Activated T-helper 1 cell treated with Interleukin-2 at 50 U/mL for 16 hours (primary cell): ENCODE measurements around the gene SMYD3.
A peak's percentile ranks its signal among the peaks of the same experiment; 100 is the strongest.

Source experiments
- DNase-seq: peaks from one replicate; pipeline ENCODE4 v3.0.0-alpha.2; 2020; ENCODE audit warnings: low read depth

Gene SMYD3

DNA sequence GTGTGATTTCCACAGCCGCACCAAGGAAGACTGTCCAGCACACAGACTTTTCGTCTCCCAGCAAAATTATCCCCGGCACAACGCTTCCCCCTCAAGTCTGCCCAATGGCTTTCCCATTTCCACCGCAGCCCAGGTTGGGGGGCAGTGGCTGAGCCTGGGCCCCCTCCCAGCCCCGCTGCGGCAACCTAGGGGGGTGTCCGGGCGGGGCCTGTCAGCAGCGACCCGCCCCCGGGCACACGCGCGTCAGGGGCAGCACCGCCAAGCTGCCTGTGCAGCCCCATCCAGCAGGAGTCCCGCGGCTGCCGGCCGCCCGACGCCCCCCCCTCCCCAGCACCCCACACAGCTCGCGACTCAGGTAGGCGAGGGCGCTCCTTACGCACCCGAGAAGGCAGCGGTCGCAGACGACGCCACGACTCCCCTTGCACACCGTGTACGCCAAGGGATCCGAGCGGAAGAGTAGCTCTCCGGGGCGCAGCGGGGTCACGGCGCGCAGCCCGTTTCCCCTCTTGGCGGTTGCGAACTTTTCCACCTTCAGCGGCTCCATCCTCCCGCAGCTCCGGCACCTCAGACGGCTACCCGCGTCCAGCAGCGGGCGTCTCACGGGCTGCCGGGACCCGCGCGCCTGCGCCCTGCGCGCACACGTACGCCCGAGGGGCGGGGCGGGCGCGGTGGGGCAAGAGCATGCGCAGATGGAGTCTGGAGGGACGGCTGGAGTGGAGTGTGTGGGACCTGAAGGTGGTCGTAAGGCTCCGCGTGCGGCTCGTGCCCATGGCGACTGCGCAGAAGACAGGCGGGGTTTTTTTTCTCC lies at the start of gene SMYD3:
TSS of gene SMYD3 (minus strand) at position 606 of the 808 bp plus-strand sequence.
- peak; percentile 67 for DNase-seq

DNA sequence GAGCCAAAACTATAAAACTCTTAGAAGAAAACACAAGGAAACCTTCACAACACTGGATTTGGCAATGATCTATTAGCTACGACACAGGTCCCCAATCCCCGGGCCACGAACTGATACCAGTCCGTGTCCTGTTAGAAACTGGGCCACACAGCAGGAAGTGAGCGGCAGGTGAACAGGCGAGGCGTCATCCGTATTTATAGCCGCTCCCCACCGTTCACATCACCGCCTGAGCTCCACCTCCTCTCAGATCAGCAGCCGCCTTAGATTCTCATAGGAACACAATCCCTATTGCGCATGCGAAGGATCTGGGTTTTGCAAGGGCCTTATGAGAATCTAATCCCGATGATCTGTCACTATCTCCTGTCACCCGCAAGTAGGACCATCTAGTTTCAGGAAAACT lies 47.1 kb upstream of the SMYD3 start:
- DNase-seq: no peak

DNA sequence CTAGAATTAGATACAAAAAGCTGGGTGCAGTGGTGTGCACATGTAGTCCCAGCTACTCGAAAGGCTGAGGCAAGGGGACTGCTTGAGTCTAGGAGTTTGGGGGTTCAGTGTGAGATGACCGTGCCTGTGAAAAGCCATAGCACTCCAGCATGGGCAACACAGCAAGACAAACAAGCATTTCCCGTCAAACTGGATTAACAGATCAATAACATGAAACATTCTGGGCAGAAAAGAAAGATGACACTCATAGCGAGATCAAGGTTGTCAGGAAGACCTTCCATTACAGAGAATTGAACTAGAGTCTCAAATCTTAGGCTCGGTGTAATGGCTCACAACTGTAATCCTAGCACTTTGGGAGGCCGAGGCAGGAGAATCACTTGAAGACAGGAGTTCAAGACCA lies 45.0 kb upstream of the SMYD3 start:
- DNase-seq: no peak

DNA sequence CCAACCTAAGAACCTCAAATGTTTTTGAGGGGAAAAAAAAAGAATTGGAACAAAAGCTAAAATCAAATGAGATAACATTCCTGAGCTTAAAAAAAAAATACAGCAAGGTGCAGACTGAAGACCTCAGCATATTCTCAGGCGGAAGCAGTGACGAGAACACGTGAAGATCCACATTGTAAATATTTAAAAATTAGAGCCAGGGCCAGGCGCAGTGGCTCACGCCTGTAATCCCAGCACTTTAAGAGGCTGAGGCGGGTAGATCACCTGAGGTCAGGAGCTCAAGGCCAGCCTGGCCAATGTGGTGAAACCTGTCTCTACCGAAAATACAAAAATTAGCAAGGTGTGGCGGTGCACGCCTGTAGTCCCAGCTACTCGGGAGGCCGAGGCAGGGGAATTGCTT lies 43.3 kb upstream of the SMYD3 start:
- no peak for DNase-seq

DNA sequence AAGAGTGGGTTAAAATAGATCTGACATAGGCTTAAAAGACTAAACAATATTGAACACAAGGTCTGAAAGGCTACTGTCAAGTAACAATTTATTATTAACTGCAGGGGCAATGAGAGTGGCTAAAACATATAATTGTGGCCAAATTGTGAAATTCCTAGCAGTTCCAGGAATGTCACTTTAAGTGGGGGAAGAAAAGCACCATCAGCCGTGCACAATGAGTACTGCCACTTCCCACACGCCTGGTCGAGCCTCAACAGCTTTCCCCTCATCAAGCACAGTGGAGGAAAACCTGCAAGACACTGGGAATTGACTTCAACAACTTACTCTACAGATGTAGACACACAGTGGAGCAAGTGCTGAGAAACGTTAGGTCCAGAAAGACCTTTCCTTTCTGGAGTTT lies 42.6 kb upstream of the SMYD3 start:
- no peak for DNase-seq

DNA sequence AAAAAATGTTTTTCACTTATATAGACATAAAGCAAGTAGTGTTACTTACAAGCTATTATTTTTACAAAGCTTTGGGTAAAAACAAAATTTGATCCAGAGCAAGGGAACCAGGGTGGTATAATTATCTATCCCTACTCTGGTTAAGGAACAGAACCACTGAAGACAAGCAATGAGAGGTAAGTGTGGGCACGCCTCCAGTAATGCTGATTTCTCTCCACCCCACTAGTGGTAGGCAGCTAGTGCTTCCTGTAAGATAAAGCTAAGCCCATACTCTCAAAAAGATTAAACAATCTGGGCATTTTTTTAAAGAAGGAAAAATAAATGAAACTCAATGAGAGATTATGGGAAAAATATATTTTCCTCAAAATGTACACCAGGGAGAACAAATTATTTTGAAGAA lies 36.9 kb upstream of the SMYD3 start:
- no peak for DNase-seq

DNA sequence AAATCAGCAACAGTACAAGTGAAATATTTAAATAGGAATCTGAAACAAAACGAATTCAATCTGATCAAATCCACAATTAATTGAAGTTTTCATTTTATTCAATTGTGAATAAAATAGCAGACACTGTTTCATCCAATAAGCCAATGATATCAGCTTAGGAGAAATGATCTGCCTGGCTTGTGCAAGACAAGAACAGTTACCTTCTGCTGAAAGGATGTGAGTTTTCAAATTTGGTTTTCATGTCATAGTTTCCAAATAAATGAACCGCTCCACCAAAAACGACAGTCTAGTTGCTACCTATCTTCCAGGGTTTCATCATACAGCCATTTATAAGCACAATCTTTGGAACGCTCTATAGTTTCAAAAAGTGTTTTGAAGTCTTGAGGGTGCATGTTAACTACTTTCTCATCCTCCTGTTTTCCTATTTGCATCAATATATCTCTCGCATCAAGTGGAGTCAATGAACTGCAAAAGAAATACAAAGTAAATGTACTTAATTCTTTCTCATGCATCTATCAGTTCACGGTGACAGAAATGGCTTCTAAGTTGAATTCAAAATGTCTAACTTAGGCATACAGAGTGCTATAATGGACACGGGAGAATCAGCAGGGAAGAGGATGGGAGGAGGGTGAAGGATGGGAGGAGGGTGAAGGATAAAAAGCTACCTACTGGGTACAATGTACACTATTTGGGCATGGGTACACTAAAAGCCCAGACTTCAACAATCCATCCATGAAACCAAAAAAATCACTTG lies 33.8 kb upstream of the SMYD3 start:
- no peak for DNase-seq

DNA sequence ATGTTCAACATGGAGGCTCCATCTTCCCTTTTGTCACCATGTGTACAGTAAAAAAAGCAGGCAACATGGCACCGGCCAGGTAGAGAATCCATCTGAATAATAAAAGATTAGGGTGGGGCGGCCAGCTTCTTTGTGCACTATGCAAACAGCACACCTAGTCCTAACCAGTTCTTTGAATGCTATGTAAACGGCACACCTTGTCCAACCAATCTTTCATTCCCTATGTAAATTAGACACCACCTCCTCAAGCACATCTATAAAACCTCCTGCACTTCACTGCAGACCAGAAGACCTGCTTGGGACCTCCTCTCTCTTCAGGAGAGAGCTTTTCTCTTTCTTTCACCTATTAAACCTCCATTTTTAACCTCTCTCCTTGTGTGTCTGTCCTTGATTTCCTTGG lies 30.8 kb upstream of the SMYD3 start:
- DNase-seq: no peak

DNA sequence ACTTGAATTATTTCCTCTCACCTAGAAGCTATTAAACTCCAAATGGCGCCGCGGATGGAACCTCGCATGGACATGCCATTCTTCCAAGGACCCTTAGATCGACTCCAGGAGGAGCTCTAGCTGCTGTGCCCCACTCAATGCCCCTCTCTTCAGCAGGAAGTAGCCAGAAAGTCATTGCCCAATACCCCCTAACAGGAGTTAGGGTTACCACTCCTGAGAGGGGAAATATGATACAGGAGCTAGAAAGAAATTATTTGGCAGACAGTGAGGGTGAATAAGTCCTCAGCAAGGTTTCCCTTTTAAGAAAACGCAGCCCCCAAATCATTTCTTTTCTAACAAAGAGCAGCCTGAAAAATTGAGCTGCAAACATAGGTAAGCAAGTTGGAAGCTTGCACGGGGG lies 30.4 kb upstream of the SMYD3 start:
- no peak for DNase-seq

DNA sequence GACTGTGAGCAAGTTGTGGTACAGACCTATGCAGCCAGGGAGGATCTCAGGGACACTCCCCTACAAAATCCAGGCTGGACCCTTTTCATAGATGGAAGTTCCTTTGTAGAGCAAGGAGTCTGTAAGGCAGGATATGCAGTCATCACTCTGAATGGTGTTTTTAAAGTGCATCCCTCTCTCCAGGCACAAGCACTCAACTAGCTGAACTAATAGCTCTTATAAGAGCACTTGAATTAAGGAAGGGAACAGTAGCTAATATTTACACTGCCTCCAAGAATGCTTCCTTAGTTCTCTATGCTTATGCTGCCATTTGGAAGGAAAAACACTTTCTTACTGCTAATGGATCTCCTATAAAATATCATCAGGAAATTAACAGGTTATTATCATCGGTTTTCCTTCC lies 27.0 kb upstream of the SMYD3 start:
- DNase-seq: no peak

DNA sequence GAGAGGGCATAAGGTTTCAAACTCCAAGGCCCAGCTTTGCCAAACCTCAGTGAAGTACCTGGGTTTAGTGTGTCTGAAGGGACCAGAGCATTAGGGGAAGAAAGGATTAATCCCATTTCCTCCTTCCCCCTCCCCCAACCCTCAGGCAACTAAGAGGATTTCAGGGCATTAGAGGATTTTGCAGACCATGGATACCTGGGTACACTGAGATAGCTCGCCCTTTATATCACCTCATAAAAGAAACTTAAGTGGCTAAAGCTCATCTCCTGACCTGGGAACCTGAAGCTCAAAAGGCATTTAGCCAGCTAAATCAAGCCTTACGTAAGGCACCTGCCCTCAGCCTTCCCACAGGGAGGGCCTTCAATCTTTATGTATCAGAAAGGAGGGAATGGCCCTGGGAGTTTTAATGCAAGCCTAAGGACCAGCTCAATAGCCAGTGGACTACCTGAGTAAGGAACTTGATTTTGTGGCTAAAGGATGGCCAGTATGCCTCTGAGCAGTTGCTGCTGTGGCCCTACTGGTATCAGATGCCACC lies 26.4 kb upstream of the SMYD3 start:
- DNase-seq: no peak

DNA sequence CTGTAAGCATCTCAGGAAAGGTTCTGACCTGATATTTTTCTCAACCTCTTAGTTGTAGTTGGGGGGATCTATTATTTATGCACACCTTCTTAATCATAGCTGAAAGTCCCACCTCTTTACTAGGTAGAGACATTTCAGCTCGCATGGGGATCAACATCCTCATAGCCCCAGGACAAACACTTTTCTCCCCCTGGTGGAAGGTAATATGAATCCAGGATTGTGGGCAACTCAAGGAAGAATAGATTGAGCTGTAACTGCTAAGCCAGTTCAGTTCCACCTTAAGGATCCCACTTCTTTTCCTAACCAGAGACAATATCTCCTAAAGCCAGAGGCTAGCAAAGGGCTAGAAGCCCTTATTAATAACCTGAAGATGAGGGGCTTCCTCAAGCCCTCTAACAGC lies 25.4 kb upstream of the SMYD3 start:
- DNase-seq: no peak

DNA sequence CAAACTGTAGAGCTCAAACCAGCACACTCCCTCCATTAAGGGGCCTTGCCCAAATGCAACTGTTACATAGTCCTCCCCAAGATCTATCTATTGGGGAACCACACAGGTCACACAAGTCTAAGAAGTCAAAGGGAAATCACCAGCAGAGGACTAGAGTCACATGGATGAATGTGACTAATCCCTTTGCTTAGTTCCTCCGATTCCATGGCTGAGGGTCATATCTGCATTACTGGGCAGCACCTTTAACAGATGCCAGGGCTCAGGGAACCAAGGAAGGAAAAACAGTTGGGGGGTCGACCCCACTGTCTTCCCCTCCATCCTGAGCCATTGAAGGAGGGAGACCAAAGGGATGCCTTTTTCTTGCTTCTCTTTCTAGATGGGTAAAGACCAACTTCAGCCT lies 23.4 kb upstream of the SMYD3 start:
- no peak for DNase-seq

DNA sequence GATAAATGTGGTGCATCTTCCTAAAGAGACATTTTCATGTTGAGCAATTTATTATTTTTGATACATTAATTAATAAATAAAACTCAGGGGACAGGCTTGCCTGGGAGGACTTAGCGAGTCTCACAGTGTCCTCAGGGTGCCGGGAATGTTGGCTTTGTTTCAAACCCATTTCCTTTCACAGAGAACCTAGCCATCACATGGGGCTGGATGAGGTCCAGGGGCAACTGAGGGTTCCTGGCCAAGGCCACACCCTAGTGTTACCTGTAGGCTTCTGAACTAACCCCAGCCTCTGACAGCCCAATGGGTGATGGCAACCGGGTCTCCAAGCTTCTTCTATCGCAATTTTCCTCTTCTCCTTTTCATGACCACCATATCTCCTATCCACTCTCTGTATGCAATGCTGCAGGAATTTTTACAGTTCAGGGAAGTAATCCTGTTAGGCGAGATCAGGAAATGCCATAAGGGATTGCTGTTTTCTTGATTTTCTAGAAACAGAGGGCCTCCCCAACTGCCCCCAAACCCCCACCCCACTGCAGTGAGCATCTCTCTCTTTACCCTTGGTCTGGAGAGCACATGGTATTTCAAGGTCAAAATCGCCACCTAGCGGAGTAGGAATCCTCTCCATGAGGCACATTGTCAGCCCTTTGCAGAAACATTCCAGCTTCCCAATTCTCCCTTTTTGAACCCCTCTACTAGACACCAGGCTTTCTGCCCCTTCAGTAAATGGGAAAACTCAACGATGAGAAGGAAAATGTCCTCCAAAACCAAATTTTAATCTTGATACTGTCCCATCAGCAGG lies 22.1 kb upstream of the SMYD3 start:
- DNase-seq: no peak

DNA sequence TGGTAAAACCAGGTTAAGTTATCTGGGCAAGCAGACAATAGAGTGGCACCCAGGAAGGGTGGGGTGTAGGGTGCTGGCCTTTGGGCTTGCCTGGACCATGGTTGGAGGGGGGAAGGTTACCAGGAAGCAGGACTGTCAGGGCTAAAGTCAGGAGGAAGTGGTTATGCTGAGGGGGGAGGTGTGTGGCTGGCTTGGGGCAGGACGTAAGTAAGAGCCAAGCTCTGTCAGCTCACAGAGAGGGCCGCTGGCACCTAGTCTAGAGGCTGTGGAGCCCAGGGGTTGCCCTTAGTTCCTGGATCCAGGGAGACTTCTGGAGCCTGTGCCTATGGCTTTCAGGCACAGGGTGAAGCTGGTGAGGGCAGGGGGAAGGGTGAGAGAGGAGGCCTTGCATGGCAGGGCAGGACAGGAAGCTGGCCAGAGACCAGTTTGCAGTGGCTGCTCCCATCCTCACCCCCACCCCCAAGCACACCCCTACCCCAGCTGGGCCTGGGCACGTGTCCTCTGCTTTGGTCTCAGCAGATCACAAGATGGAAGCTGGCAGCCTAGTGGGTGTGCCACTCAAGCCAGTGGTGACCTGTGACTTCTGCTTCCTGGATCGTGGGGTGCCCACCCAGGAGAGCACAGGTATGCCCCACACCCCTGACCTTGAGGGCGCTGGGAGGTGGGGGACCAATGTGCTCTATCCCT lies 20.5 kb upstream of the SMYD3 start:
- DNase-seq: no peak

DNA sequence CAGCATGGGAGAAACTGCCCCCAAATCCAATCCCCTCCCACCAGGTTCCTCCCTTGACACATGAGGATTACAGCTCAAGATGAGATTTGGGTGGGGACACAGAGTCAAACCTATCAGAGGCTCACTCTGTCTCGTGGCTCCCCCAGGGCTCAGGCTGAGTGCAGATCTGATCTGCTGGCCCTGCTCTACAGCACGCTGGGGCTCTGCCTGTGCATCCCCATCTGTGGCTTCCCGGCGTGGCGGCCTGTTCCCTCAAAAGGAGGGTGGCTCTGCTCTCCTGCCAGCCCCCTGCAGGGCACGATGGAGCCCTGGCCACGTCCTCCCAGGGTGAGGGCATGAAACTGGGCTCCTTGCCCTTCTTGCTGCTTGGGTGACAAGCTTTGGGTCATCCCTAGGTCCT lies 19.8 kb upstream of the SMYD3 start:
- DNase-seq: no peak

DNA sequence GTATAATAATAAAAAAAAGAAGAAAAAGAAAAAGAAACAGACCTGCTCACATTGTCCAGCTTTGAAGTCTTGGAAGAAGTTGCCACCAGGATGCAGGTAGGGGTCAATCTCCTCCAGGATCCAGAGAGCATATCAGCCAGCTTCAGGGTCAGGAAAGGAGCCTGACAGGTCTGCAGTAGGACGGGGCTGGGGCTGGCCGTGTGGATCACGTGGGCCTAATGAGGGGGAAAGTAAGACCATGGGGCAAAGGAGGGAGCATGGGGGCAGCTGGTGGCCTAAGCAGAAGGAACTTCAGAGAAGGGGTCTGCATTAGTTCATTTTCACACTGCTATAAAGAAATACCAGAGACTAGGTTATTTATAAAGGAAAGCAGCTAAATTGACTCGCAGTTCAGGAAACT lies 19.3 kb upstream of the SMYD3 start:
- no peak for DNase-seq

DNA sequence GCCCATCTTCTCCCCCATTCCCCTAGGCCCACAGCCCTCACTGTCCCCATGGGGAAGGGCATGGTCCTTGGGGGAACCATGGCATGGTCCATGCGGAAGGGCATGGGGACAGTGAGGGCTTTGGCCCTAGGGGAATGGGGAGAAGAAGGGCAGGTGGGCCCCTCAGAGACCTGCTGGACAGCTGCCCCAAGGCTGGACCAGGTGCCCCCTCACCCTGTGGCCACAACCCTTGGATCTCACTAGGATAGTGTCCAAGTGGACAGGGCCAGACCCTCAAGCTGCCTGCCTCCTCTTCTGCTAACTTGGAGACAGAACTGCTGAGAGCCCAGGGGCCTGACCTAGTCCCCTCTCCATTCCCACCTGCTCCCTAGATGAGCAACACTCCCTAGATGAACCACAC lies 12.4 kb upstream of the SMYD3 start:
- no peak for DNase-seq

DNA sequence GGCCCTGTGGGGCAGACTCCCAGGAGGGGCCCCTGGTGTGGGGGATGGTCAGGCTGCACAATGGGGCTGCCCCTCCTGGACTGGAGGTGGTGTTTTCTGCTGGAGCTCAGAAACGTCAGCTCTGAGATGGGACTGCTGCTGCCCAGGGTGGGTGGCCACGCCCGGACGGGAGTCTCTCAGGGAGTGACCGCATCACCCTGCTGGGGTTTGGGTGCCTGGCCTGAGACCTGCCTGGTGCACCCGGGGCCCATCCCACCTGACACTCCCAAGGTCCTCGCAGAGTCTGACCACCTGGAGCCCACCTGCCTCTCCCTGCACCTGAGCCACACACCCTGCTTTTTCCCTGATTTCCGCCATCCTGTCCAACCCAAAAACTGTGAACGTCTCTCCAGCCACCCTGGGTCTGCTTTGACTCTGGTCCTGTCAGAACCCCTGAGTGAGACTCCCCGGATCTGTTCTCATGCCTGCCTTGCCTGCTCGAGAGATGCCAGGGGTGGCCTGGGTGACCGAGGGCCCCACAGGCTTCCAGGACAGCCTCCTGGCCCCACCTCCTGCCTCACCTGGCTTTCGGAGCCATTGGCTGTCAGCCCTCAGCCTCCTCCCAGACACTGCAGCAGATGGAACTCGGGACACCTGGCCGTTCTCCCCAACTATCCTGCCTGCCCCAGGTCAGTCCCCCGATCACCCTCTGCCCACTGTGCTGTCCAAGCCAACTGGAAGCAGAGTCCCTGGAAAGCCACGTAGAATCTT lies 11.6 kb upstream of the SMYD3 start:
- DNase-seq: no peak

DNA sequence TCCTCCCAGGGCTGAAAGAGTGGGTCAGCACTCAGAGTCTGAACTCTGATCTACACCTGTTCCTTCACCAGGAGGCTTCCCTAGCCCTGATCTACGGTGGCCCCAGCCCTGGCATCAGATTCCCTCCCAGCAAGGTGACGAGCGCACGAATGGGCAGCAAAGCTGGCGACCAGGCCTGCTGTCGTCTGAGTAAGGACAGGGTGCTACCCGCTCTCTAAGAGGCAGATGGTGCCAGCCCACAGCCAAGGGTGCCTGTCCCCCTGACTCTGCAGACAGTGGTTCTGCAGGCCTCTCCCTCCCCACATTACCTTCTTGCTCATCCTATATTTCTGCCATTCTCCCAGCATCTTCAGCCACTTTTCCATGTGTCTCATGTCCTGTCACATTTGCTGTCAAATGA lies 10.3 kb upstream of the SMYD3 start:
- no peak for DNase-seq

DNA sequence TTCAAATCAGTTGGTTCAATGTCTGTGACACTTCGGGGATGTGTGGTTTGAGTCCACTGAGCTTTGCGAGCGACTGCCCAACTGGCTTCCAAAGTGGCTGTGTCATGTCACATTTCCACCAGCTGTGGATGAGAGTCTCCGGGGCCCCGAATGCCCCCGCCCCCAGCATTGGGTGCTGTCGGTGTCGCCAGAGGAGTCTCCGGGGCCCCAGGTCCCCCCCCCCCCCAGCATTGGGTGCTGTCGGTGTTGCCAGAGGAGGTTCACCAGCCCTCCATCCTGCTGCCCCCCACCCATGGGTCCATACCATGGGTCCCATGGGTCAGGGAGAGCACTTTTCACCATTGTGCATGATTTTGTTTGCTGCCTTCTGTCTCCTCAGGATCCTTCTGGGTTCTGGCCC lies 9.0 kb upstream of the SMYD3 start:
- no peak for DNase-seq
